Right atrium auricular region (tissue), 2 donors: ENCODE results near the gene LRRFIP1. TPM values are rescaled to one million over a fixed set of nuclear protein-coding genes. Genes with fewer than 3 reads are reported as not detected.
"Not testable (repeated sequence)": the region's sequence is repeated elsewhere in the genome, so short reads cannot be mapped to it uniquely, and the experiment has no call there.

Experiments
- DNase-seq: peaks from one replicate; pipeline ENCODE4 v3.0.0-alpha.2; 2019; ENCODE audit warnings: low spot score
- H3K27ac ChIP-seq, 2 donors: fragments of 200-600 bp; sonication (generic); 1 replicate in 1 of 2; 2 replicates in 1 of 2; pipeline ENCODE4 v1.5.1; 2016 to 2019
- H3K27me3 ChIP-seq, 2 donors: fragments of 200-600 bp; sonication (generic); one replicate each; pipeline versions ENCODE4 v1.5.1 to v1.6.0; 2017 to 2019
- H3K36me3 ChIP-seq: fragments of 200-600 bp; sonication (generic); one replicate; pipeline ENCODE4 v1.5.1; 2016
- H3K4me1 ChIP-seq, 2 donors: fragments of 200-600 bp; sonication (generic); one replicate each; pipeline versions ENCODE4 v1.5.1 to v1.6.0; 2017 to 2019
- H3K4me3 ChIP-seq, 2 donors: fragments of 200-600 bp; sonication (generic); 1 replicate in 1 of 2; 2 replicates in 1 of 2; pipeline ENCODE4 v1.5.1; 2017 to 2019; ENCODE audit warnings: mild to moderate bottlenecking in 1 of 2, moderate library complexity in 1 of 2
- H3K9me3 ChIP-seq, 2 donors: fragments of 200-600 bp; sonication (generic); one replicate each; pipeline ENCODE4 v1.5.1; 2019
- total RNA-seq, 2 donors: library from RNA; depleted of rRNA; stranded (reverse); fragments of >200 nt; gene quantifications; one replicate each; pipeline ENCODE4 v1.1.0, GENCODE V29; 2016
- TF ChIP-seq, protein P1 (sequence below), 2 donors: fragments of 200-600 bp; sonication (generic); IDR thresholded peaks; one replicate each; pipeline ENCODE4 v1.5.1; 2019; ENCODE audit warnings: antibody characterized with exemption in 2 of 2

The LRRFIP1 gene
- total RNA-seq, 2 donors from 2014 or later = 71.2 to 88.5 TPM

DNA sequence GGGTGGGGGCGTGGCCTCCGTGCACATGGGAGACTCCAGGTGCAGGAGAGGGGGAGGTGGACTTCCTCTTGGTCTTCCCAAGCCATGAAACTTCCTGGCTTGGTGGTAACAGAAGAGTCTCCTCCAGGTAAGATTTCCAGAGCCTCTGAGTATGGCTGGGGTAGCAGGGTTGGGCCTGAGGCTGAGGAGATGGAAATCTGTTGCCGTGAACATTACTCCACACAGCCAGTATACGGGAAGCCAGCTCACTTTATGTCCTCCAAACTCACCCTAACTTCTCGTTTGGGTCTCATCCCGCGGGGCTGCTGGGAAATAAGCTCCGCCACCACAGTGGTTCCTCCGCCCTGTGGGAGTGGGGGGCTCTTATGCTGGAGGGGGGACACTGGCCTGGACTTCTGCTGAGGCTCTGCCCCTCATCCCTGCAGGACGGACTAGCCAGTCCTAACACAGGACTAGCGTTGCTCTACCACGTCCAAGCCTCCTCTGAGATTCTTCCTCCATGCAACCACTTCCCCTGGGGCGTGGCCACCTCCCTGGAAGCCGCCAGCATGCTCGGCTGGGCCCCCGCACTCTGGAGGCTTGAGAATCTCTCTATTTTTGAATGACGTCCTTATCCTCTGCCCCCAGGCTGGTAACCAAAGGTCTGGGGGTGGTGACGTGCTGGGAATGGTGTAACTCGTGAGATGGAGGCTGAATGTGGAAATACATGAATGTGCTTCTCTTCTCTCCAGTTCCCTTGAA, 36.1 kb upstream of the LRRFIP1 start:
- no peak for DNase-seq
- Histone ChIP-seq H3K4me3 (no peak overlapping the region), H3K27me3 (no peaks in the 10 kb centered on the region), H3K4me1 (peaks cover 0 to 23% of the 10 kb centered on the region in 2 donors), H3K27ac (no peak overlapping the region), H3K36me3 (no peaks in the 10 kb centered on the region), H3K9me3 (no peaks in the 10 kb centered on the region)
- TF ChIP-seq, protein P1, sequence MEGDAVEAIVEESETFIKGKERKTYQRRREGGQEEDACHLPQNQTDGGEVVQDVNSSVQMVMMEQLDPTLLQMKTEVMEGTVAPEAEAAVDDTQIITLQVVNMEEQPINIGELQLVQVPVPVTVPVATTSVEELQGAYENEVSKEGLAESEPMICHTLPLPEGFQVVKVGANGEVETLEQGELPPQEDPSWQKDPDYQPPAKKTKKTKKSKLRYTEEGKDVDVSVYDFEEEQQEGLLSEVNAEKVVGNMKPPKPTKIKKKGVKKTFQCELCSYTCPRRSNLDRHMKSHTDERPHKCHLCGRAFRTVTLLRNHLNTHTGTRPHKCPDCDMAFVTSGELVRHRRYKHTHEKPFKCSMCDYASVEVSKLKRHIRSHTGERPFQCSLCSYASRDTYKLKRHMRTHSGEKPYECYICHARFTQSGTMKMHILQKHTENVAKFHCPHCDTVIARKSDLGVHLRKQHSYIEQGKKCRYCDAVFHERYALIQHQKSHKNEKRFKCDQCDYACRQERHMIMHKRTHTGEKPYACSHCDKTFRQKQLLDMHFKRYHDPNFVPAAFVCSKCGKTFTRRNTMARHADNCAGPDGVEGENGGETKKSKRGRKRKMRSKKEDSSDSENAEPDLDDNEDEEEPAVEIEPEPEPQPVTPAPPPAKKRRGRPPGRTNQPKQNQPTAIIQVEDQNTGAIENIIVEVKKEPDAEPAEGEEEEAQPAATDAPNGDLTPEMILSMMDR (IDR thresholded peaks at IDR 0.05) = no peak

DNA sequence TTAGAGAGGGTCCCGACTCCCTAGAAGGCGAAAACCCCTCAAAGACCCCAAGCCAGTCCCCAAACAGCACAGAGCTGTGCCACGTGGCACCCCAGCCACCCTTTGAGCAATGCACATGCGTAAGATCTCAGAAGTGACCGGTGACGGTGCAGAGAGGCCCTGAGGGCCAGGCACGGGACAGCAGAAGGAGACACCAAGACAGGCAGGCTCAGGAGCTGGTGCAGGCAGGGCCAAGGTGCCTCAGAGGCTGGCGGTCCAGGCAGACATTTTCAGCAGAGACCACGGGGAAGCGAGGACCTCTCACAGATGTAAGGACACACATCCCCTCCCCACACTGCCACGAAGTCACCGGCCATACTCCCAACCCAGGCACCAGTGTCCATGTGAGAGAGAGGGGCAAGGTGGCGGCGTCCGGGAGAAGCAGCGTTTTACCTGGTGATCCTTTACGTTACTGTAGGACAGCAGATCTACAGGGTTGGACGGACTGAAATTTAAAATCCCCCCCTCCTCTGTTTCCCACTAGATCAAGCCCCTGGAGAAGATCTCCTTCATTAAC, 34.9 kb upstream of the LRRFIP1 start:
- H3K9me3 ChIP-seq = no peaks in the 10 kb centered on the region
- no peak for DNase-seq
- H3K4me1 ChIP-seq = peaks cover 0 to 23% of the 10 kb centered on the region in 2 donors
- H3K4me3 ChIP-seq = no peak overlapping the region
- no peaks in the 10 kb centered on the region for H3K27me3 ChIP-seq
- H3K27ac ChIP-seq = no peak overlapping the region
- H3K36me3 ChIP-seq = no peaks in the 10 kb centered on the region
- TF ChIP-seq, protein P1 (IDR thresholded peaks at IDR 0.05) = no peak

DNA sequence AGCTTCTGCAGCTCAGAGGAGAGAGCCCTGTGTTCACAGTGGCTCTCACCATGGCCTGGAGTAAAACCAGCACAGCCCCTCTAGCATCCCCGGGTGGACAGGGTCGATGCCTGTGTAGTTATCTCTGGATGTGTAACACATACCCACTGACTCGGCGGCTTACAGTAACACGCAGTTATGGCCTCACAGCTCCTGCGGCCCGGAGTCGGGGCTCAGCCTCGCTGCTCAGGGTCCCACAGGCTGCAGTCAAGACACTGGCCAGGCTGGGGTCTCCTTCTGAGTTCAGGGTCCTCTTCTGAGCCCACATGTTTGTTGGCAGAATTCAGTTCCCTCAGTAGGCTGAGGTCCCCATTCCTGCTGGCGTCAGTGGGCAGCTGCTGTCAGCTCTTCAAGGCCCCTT, 34.4 kb upstream of the LRRFIP1 start:
- no peaks in the 10 kb centered on the region for H3K27me3 ChIP-seq
- no peak overlapping the region for H3K4me3 ChIP-seq
- TF ChIP-seq, protein P1 (IDR thresholded peaks at IDR 0.05) = no peak
- peaks cover 0 to 23% of the 10 kb centered on the region in 2 donors for H3K4me1 ChIP-seq
- DNase-seq = no peak
- H3K36me3 ChIP-seq = no peaks in the 10 kb centered on the region
- H3K9me3 ChIP-seq = no peaks in the 10 kb centered on the region
- H3K27ac ChIP-seq = no peak overlapping the region

DNA sequence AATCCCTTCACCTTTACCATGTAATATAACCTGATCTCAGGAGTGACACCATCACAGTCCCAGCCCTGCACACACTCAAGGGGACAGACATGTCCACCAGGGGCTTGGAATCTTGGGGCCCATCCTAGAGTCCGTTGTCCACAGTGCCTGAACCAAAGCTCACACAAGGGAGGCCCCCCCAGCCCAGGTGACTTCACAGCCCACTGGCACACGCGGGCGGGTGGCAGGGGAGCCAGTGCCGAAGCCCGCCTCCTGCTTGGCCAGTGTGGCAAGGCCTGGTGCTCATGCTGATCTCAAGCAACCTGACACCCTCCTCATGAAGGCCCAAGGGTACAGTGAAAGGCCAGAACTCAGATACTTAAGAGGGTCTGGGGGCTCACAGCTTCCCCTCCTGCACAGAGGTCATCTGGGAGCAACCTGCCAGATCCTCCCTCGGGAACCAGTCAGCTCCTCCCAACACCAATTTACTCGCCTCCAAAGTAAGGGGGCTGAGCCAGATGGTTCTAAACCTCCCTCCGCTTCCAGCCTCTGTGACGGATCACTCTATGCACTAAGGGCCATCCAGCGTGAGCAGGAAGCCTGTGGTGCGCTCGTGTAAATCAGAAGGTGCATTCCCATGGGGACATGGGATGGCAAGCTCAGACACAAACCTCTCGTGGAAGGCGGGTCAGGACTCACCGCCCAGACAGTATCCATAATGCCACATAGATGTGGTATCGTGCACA, 33.6 kb upstream of the LRRFIP1 start:
- H3K27ac ChIP-seq = peak overlapping the region in 1 of 2 donors; percentile 81
- H3K9me3 ChIP-seq = no peaks in the 10 kb centered on the region
- H3K4me3 ChIP-seq = no peak overlapping the region
- H3K4me1 ChIP-seq = peaks cover 0 to 23% of the 10 kb centered on the region in 2 donors
- TF ChIP-seq, protein P1 (IDR thresholded peaks at IDR 0.05) = no peak
- no peaks in the 10 kb centered on the region for H3K36me3 ChIP-seq
- no peak for DNase-seq
- no peaks in the 10 kb centered on the region for H3K27me3 ChIP-seq

DNA sequence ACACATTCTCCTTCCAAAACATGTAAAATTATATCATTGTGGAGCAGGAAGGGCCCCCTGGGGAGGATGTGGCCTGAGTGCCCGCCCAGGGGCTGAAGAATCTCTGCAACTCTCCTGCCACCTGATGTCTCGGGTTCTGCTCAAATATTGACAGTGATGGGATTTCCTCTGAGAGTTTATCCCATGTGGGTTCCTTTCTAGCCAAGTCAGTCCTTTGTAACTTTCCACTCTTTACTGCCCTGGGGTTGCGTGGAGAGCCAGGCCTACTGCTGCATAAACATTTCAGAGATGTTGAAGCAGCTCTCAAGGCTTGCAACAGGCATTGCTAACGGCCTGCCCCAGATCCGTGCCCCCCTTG, 32.9 kb upstream of the LRRFIP1 start:
- Histone ChIP-seq H3K27me3 (no peaks in the 10 kb centered on the region), H3K4me1 (peaks cover 0 to 23% of the 10 kb centered on the region in 2 donors), H3K4me3 (no peak overlapping the region), H3K27ac (peak overlapping the region; percentile 69 to 81), H3K9me3 (no peaks in the 10 kb centered on the region), H3K36me3 (no peaks in the 10 kb centered on the region)
- TF ChIP-seq, protein P1 (IDR thresholded peaks at IDR 0.05) = no peak
- DNase-seq = no peak

DNA sequence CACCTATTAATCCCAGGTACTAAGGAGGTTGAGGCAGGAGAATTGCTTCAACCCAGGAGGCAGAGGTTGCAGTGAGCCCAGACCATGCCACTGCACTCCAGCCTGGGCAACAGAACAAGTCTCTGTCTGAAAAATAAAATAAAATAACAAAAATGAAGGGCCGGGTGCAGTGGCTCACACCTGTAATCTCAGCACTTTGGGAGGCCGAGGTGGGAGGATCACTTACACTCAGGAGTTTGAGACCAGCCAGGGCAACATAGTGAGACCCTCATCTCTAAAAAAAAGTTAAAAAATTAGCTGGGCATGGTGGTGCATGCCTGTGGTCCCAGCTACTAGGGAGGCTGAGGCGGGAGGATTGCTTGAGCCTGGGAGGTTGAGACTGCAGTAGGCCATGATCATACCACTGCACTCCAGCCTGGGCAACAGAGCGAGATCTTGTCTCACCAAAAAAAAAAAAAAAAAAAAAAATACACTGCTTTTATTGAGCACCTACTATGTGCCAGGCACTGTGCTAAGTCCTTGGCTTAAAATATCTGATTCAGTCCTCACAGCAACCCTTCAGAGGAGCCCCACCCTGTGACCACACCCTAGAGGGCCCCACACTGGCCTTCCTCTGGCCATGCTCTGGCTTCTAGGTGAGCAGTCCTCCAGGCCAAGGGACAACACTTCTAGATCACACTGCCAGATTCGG, 31.4 kb upstream of the LRRFIP1 start:
- DNase-seq, H3K4me3 ChIP-seq, H3K36me3 ChIP-seq, H3K27me3 ChIP-seq, H3K9me3 ChIP-seq: not testable (repeated sequence)
- Histone ChIP-seq H3K27ac (peak overlapping the region; percentile 69 to 81), H3K4me1 (peaks cover 0 to 28% of the 10 kb centered on the region in 2 donors)
